Nasal cavity respiratory epithelium epithelial cell of viscerocranial mucosa (primary cell): Measurements from ENCODE around the gene KRR1. TPM values are rescaled to one million over a fixed set of nuclear protein-coding genes. Genes with fewer than 3 reads are reported as not detected.

Source experiments
- total RNA-seq: library from RNA; depleted of rRNA; stranded (reverse); fragments of >200 nt; gene quantifications from 2 replicates; pipeline ENCODE4 v1.2.3, GENCODE V29; 2014

KRR1 gene
- total RNA-seq, result 21.9 and 77.5 TPM in 2 replicates

DNA sequence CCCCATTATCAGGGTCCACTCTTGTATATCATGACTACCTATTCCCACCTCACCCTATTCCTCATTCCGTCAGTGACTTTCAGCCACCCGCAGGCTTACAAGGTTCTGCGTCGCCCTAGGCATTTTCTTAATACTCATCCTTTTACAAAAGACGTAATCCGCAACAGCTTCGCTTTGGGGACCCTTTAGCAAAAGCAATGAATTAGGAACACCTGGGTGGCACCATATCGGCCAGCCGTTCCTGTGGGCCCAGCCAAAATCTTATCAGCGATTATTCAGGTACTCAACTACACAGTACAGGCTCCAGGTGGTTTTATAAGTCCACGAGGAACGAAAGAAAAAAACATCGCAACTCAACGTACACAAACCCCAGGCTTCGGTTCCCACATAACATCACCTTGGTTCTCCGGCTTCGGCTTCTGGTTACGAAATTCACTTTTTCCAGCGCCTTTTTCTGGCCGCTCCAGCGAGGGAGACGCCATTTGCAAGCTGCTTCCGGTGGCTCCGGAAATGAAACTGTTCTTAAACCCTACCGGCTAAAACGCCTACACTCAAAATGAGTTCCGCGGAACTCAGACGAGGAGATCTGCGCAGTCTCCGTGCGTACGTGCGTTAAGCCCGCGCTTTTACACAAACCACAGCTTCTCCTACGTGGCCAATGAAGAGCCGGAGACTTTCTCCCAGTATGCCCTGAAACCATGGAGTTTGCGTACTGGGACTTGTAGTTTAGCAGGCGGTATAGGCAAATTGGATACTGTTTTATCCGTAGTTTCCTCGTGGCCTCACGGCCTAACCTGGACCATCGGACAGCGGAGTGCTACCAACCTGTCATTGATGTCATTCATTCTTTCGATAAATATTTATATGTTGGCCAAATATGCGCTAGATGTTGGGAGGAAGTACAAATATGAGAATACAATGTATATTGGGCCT, at the start of gene KRR1:
Gene KRR1 (minus strand): TSS at position 494 of the 933 bp plus-strand sequence. CDS start 12 bp downstream, at position 482.

GRCh38 chr12:75480469-75480949, 30.9 kb downstream of the KRR1 start, which contains the start of gene GLIPR1:
TSS of gene GLIPR1 (plus strand) at chr12:75480755. CDS start at chr12:75480881, 126 bp downstream.

Other genes starting within 250 kb of the KRR1 start
- 2.7 and 6.1 TPM in 2 replicates for gene CAPS2, start 181.3 kb downstream of the KRR1 start, total RNA-seq
- not detected in 2 replicates for gene GLIPR1L1, start 176.9 kb downstream of the KRR1 start, total RNA-seq
- gene GLIPR1L2, start 120.5 kb downstream of the KRR1 start, total RNA-seq, result 0.68 and 0.93 TPM in 2 replicates
- gene GLIPR1, start 30.9 kb downstream of the KRR1 start, total RNA-seq, result 23.2 and 31.6 TPM in 2 replicates